ENCODE measurements around the gene RASSF8.

DNA sequence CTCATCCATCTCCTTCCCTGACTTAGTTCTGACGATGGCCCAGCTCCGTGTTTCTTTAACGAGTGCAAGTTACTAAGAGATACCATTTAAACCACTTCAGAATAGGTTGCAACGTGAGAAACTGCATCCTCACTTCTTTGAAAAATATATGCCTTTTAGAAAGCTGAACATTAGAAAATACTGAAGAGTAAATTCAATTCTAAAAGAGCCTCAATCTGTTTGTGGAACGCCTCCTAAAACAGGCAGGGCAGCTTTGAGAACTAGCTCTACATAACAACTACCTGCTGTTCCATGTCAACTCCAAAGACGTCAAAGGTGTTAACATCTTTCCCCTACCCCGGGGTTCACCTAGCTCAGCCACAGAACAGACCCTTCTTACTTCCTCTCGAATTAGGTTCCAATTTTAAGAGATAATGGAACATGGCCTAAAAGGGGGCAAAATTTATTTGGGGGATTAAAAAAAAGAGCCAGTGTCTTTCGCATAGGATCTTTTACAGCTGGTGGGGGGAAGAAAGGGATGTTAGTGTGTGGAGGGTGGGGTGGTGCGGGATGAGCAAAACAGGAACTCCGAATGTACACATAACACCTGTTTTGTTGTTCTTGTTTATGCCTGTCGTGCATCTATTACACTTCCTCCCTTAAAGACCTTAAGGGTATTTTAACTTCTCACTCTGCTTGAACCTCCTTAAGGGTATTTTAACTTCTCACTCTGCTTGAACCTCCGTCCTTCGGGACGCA, 163.0 kb downstream of the RASSF8 start:
- TF ChIP-seq, protein P1, sequence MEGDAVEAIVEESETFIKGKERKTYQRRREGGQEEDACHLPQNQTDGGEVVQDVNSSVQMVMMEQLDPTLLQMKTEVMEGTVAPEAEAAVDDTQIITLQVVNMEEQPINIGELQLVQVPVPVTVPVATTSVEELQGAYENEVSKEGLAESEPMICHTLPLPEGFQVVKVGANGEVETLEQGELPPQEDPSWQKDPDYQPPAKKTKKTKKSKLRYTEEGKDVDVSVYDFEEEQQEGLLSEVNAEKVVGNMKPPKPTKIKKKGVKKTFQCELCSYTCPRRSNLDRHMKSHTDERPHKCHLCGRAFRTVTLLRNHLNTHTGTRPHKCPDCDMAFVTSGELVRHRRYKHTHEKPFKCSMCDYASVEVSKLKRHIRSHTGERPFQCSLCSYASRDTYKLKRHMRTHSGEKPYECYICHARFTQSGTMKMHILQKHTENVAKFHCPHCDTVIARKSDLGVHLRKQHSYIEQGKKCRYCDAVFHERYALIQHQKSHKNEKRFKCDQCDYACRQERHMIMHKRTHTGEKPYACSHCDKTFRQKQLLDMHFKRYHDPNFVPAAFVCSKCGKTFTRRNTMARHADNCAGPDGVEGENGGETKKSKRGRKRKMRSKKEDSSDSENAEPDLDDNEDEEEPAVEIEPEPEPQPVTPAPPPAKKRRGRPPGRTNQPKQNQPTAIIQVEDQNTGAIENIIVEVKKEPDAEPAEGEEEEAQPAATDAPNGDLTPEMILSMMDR (conservative IDR thresholded peaks at IDR 0.05) = no peak
- TF ChIP-seq ZFX (IDR thresholded peaks at IDR 0.05) = no peak
